ENCODE results near the gene PDSS2.

Gene PDSS2

DNA sequence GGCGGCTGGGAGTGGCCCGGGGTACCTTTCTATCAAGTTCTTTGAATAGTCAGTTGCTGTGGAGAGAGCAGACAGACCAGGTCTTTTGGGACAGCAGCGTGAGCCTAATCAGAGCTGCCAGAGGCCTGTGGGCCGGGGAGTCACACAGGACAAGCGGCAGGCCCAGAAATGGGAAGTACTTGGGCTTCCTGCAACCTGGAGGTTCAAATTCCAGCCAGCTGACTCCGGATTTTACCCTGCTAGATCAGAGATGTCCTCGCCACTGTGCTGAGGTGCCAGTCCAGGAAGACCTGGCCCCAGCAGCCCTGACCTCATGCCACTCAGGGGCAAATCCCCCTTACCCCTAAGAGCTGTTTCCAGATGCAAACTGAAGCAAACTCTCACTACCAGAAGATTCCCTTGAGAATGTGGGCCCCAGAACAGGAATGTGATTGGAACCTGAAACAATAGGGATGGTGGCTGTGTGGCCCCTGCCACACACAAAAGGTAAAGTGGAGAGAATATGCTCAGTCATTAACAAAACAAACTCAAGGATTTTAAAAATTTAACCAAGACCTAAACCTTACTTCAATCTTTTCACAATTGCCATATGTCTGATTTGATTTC is 353.8 kb downstream of the PDSS2 start:
- TF ChIP-seq, protein P1, sequence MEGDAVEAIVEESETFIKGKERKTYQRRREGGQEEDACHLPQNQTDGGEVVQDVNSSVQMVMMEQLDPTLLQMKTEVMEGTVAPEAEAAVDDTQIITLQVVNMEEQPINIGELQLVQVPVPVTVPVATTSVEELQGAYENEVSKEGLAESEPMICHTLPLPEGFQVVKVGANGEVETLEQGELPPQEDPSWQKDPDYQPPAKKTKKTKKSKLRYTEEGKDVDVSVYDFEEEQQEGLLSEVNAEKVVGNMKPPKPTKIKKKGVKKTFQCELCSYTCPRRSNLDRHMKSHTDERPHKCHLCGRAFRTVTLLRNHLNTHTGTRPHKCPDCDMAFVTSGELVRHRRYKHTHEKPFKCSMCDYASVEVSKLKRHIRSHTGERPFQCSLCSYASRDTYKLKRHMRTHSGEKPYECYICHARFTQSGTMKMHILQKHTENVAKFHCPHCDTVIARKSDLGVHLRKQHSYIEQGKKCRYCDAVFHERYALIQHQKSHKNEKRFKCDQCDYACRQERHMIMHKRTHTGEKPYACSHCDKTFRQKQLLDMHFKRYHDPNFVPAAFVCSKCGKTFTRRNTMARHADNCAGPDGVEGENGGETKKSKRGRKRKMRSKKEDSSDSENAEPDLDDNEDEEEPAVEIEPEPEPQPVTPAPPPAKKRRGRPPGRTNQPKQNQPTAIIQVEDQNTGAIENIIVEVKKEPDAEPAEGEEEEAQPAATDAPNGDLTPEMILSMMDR (IDR thresholded peaks at IDR 0.05; ENCODE audit: extremely low read depth, missing control alignments), result no peak
- no peak for DNase-seq (ENCODE audit: low spot score)

DNA sequence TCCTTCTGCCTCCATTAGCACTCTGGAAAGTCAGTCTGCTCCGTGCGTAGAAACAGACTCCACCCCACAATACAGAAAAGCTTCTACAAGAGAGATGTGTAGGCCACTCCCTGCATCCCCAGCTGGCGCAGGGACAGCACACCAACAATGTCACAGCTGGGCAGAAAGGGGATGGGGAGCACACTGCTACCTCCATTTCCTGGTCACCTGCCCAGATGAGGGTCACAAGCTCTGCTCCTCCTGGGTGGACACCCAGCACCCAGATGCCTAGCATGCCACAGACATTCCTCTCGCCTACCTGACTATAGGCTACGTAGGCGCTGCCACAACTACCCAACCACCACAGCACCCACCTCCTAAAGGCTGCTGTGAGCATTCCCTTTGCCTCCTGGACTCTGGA is 356.3 kb downstream of the PDSS2 start:
- DNase-seq (ENCODE audit: low spot score), result no peak
- TF ChIP-seq, protein P1 (IDR thresholded peaks at IDR 0.05; ENCODE audit: extremely low read depth, missing control alignments), result no peak
